CD1c-positive myeloid dendritic cell (primary cell): ENCODE results near the gene RASSF10.

ENCODE experiments used
- DNase-seq: peaks from one replicate; pipeline ENCODE4 v3.0.0-alpha.2; 2016; ENCODE audit errors: extremely low spot score

RASSF10 gene

DNA sequence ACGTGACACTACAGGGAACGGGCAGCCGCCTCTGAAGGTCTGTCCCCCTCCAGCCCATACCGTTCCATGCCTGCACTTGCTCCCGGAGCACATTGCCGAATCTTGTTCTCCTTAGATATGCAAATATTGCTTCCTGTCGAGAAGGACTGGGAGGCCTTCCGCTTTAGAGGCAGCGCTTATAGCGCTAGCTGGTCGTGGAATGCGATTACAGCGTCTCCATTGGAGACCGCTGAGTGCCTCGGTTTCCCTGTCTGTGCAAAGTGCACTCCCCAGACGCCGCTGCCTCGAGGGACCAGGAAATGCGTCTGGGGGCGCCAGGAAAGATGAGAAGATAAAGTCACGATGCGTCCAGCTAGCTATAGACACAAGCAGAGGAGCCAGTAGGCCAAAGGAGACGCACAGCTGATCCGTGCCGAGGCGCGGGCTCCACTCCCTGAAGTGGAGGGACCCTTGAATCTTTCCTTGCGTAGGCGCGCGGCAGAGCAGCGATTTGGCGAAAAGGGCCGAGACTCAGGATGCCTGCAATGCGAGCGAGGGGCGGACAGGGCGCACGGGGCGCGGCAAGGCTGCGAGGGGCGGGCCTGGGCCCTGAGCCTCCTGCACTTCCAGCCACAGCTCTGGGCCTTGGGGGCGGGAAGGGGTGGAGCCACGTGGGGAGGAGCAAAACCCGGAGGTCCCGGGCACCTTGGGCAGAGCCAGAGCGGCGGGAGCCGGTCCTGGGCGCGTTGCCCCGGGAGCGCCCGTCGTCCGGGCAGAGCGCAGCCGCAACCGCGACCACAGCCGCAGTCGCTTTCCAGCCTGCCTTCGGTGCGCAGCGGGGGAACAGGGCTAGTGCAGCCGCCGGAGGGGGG is at the start of gene RASSF10:
RASSF10 (plus strand) TSS at position 692 of the 851 bp plus-strand sequence. CDS start 261 bp downstream, outside the sequence.
- no peak for DNase-seq

DNA sequence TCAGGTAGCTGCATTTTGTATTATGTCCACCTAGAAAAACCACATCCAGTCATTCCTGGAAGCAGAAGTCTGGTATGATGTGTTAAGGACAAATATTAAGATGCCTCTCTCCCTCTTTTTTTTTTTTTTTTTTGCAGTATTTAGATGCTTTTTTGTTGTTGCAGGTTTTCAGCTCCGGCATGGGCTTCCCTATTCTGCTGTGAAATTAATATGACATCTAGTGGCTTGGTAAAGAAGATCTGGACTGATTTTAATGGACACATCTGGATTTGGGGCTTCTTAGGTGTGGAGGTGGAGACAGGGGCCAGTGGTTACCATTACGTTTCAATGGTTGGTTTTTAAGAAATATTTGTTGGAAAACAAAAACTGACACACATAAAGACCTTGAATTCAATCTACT is 47.5 kb upstream of the RASSF10 start:
- no peak for DNase-seq

DNA sequence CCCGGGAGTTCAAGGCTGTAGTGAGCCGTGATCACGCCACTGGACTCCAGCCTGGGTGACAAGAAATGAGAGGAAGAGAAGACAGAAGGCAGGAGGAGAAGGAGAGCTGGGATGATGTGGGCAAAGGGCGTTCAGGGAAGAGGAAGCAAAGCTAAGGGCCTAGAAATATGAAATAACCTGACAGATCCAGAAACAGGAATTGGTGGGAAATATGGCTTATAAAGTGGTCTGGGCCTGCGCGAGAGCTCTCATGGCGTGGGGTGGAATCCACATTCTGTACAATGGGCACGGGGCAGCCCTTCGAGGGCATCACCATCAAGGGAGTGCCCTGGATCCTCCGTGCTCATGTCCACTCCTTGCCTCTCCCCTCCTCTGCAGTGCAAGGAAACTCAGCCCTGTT is 46.8 kb upstream of the RASSF10 start:
- DNase-seq = no peak

DNA sequence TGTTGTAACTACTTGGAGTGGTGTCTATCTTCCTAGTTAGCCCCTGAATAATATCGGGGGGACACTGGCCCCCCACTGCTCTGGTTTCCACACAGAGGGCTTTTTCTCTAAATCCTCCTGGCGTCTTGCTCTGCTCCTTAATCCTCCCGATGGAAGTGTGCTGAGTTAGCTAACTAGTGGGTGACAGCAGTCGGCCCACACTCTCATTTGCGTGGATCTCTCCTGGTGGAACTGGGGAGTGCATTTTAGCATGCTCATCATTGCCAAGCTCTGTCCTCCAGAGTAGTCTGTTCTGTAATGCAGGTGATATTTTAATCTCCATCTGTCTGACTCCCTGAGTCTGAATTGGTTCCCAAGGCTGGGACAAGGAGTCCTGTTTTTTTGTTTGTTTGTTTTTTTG is 46.1 kb upstream of the RASSF10 start:
- no peak for DNase-seq

DNA sequence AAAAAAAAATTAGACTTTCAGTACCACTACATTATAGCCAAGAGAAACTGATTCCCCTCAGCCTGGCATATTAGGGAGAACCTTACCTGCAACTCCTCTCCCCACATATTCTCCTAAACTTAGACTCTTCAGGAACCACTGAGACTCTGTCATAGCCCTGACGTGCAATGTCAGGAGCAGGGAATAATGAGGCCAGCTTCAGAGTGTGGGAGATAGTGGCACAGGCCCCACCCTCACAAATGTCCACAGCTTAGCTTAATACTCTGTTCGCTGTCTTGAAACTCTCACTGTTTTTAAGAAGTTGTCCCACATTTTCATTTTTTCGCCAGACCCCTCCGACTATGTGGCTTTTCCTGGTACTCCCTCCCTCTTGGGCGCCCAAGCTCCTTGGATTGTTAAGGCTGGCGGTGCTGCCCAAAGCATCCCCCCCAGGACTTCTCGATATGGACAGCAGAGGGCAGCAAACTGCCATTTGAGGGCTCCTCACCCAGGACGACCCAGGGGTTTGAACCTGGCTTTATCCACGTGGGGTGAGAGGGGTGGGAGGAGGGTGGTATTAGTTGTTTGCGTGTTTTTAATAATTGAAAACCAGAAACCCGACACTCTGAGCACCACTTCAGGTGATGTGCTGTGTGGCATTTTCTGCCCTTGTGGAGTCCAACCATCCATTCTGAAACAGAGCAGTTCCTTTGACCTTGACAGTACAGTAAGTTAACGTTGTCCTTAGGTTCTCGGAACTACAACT is 45.2 kb upstream of the RASSF10 start:
- peak; percentile 55 for DNase-seq

DNA sequence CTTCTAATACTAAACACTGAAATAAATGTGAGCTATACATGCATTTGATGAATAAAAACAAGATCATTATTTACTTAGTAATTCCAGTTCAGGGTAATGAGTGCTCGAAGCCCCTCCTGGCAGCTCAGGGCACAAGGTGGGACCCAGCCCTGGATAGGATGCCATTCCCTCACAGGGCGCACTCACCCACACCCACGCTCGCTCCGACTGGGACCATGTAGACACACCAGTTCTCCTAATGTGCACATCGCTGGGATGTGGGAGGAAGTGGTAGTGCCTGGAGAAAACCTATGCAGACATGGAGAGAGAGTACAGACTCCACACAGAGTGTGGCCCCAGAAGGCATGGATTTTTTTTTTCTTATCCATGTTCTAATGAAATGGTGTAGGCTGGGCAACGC is 44.5 kb upstream of the RASSF10 start:
- no peak for DNase-seq

DNA sequence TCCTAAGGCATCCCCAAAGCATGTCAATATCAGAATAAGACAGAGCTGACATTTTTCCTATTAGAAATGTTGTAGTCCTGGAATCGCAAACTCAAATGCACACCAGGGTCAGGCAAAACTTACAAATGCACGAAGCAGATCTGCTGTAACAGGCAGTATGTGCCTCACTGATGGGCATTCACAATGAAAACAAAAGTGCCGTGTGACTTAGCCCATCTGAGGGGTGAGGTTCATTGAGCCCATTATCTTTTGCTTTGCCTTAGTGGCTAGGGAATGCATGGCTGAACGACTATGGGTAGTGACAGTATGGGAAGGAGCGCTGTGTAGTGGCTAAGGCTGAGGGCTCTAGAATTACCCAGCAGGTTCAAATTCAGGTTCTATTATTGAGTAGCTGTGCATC is 43.1 kb upstream of the RASSF10 start:
- DNase-seq = no peak

DNA sequence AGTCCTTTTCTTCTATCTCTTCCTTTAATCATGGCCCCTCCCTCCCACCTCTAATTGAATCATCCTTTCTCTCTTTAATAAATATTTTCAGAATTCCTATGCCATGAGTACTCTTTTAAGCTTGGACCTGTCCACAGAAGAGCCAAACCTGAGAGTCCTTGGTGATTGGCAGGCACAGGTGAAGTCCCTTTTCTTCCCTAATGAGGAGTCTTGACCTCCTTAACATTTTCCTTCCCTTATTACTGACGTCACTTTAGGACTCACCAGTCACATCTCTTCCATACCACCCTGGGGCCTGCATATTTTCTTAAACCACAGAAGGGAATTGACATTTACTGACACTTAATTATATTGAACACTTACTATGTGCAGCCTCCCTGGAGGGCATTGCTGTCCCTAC is 41.0 kb upstream of the RASSF10 start:
- DNase-seq = no peak

DNA sequence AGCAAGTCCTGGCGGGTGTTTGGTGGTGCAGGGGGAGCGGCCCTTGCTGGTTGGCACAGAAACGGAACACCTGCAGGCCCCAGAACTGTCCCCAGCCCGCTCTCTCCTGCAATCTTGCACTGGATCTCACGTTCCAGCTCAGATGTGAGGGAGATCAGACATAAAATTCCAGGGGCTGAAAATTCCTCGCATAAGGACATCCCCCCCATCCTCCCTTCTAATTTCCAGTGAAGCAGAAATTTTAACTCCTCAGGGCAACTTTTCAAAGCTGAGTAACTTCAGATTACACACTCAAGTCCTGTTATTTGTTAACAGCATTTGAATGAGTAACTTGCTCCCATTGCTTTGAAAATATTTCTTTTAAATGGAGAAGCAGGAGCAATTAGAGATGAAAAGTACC is 40.3 kb upstream of the RASSF10 start:
- no peak for DNase-seq

DNA sequence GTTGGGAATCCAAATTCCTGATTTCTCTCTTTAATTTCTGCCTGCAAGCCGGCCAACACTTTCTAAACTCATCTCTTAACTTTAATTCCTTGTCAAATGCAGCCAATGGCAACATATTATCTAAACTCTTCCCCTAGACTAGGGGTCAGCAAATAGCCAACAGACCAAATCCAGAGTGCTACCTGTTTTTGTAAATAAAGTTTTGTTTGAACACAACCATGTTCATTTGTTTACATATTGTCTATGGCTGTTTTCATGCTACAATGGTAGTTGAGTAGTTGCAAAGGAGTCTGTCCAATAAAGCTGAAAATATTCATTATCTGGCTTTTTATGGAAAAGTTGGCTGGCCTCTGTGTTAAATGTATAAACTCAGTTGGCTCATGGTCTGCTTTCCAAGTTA is 37.2 kb upstream of the RASSF10 start:
- no peak for DNase-seq

DNA sequence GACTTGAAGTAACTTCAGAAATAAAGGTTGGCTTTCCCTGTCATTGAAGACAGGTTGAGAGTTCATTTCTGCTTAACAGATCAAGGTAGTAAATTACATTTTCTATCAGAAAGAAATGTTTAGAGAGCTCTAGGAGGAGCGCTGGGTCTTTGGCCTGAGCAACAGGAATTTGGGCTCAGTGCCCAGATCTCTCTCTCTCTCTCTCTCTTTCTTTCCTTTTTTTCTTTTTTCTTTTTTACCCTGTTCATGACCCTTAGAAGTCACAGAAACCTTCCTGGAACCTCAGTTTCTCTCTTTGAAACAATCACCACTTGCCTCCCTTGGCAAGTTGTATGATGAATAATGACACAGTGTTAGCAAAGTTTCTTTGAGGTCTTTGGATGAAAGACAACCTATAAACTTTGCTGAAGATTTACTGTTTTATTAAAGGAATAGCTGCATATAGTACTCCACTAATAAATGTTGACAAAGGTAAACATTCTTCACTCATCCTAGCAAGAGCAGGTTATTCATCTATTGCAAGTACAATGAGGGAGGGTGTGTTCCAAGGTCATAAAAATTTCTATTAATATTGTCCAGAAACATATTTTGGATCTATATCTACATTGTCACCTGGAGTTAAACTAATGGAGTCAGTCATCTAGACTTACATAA is 35.5 kb upstream of the RASSF10 start:
- DNase-seq = no peak

DNA sequence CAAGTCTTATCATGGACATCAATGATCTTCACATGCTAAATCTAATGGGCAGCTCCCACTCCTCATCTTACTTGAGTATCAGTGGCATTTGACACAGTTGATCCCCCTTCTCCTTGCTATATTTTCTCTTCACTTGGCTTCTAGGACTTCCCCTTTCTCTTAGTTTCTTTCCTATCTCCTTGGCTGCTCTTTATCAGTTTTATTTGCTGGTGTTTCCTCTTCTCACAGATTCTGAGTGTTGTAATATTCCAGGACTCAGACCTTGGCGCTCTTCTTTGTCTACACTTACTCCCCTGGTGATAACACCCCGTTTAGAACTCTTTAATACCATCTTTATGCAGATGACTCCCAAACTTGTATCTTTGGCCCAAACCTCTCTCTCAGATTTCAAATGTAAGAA is 33.9 kb upstream of the RASSF10 start:
- no peak for DNase-seq

DNA sequence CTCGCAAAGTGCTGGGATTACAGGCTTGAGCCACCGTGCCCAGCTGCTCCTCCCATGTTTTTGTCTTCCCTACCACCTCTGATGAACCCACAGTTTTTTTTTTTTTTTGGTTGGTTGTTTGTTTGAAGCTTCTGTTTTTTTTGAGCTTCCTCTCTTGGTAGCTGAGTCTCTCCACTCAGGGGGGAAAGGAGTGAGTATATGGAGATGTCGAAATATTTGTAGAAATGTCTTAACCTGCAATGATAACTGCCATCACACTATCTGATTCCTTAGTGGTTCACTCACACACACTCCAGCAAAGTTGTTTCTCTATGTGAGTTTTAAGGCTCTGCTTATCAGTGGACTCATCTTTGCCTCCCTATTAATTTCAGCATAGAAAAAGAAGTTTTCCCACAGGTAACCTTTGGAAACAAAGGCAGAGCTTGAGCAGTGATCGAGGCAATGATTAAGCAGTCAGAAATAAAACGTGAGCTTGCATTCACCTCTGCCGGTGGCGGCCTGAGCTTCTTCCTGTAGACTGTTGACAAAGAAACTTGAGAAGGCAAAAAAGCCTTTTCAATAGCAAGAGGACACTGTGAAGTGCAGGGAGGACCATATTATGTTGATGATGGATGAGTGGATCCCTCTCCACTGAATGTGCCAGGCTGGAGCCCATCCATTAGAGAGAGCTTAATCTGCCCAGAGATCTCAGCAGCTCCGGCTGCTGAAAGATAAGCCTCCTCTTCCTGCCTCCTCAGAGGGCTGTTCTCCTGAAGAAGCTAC is 29.0 kb upstream of the RASSF10 start:
- DNase-seq = no peak

DNA sequence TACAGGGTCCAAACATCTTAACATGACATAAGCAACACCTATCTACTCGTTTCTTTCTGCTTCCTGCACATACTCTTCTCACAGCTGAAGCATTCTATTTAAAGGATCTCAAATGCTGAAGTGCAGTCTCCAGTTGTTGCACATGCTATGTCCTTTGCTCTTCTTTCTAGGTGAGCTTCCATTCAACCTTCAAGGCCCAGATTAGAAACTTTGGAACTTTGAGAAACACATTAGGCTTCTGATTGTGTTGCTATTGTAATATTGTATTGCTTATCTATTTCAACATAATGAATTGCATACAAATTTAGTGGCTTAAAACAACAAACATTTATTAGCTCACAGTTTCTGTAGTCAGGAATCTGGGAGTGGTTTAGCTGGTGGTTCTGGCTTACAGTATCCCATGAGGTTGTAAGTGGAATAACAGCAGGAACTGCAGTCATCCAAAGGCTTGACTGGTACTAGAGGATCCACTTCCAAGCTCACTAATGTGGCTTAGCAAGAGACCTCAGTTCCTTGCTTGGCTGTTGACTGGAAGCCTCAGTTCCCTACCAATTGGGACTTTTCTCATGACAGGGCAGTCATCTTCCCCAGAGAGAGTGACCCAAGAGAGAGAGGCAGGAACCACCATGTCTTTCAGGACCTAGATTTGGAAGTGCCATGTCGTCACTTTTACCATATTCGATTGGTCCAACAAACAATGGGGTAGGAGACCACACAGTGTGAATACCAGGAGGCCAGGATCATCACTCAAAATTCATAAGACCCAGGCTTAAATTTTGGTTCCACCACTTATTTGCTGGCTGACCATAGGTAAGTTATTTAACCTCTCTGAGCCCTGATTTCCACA is 27.2 kb upstream of the RASSF10 start:
- DNase-seq = no peak

DNA sequence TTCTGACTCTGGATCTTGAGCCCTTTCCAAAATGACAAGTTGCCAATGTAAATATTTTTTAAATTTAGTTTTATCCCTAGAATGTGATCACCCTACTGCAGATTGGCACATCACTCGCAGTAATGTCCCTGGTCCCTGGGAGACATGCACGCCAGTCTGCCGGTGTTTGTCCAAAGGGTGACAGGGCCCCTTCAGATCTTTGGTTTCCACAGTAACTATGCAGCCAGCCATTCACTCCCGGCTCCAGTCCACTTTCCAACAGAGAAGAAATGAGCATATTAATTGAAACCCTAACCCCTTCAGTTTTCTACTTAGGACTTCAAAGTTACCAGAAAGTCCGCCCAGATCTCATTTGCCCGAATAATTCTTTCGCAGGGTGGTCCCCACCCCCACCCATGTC is 25.8 kb upstream of the RASSF10 start:
- DNase-seq = no peak

DNA sequence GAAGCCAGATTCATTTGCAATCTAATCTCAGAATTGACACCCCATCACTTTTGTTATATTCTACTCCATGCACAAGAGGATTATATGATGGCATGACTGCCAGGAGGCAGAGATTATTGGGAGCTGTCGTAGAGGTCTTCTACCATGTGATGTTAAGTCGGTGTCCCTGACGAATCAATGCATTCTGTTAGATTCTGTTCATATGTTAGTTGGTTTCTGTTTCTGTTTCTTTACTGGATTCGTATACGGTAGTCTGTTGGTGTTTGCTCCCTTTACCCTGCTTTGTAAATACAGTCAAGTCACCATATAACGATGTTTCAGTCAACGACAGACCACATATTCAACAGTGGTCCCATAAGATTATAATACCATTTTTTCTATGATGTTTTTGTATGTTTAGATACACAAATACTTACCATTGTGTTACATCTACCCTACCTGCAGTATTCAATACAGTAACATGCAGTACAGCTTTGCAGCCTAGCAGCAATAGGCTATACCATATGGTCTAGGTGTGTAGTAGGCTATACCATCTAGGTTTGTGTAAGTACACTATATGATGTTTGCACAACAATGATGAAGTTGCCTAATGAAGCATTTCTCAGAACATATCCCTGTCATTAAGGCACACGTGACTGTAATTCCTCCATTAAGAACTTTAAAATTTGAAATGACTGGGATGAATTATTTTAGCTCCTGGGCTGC is 22.8 kb upstream of the RASSF10 start:
- no peak for DNase-seq

DNA sequence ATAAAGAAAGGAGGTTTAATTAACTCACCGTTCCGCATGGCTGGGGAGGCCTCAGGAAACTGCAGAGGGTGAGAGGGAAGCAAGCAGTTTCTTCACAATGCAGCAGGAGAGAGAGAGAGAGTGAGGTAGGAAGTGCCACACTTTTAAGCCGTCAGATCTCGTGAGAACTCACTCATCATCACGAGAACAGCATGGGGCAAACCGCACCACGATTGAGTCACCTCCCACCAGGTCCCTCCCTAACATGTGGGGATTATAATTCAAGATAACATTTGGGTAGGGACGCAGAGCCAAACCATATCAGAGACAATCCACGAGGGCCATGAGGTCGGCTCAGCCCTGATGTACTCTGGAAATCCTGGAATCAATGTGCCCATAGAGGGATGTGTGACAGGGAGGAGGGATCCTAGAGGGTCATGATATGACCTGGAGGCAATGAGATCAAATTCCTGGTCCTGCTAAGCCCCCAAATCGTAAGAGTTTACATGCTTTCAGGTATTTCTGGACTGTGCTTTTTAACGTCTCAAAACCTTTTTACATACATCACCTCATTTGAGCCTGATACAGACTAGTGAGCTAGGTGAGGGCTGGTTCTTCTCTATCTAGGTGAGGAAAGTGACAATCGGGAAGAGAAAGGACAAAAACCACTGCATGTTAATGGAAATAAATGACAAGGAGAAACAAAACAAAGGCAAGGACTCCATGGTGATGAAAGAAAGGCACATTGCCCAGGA is 19.5 kb upstream of the RASSF10 start:
- no peak for DNase-seq

DNA sequence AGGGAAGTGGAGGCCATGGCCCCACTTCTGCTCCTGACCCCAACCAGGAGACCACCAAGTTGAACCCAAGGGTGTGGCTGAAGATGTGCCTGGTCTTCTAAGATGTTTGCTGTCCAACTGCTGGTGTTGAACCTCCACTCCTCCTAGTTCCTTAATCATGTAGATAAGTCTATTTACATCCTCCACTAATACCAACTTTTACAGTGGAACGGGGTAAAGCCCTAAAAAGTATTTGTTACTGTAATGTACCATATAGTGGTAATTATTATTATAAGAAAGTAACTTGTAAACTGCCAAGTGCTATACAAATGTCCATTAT is 19.0 kb upstream of the RASSF10 start:
- no peak for DNase-seq

DNA sequence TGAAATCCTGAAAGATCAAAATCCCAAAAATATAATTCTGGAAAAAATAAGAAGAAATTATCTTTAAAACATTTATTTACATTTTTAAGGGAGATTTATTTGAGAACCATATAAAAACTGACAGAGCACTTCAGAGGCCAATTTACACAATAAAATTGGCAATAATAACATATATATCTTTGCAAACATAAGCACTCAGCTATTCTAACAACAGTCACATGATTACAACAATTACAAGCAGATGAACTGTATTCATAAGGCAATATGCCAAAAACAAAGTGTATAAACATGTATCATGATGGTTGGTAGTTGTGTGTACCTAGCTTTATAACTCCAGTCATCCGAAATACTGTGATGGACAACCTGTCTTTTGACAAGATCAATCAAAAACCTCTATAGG is 17.7 kb upstream of the RASSF10 start:
- DNase-seq = no peak

DNA sequence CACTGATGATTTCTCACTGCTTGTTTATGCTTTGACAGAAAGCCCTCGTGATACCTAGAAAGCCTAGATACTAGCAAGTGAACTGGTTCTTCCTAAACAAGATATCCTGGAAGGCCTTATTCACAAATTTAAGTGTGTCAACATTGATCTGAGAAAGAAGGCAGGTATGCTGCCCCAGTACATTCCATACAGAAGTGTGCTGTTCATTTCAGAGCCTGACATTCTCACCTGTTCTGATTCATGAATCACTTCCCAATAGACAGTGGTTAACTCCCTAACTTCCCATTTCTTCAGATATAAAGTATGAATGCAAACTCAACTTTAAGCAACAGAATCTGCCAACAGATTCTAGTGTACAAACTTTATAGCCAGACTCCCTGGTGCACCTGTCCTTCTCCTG is 15.5 kb upstream of the RASSF10 start:
- no peak for DNase-seq
